HFFc6 (cell line): ENCODE data around the gene PARD3B. TPM values are rescaled to one million over a fixed set of nuclear protein-coding genes. Genes with fewer than 3 reads are reported as not detected.

Experiments used
- DNase-seq: peaks from one replicate; pipeline ENCODE4 v3.0.0-alpha.2; 2018
- H3K27ac Mint-ChIP-seq: 2 replicates; pipeline ENCODE4 v1.8.0; 2020; ENCODE audit warnings: mild to moderate bottlenecking, mixed read lengths
- H3K27me3 Mint-ChIP-seq: 2 replicates; pipeline ENCODE4 v1.8.0; 2021; ENCODE audit warnings: mild to moderate bottlenecking, moderate library complexity, mixed read lengths; ENCODE audit not compliant: insufficient read depth
- H3K36me3 Mint-ChIP-seq: 2 replicates; pipeline ENCODE4 v1.8.0; 2021; ENCODE audit warnings: low read depth, mixed read lengths
- H3K4me1 Mint-ChIP-seq: 2 replicates; pipeline ENCODE4 v1.8.0; 2020; ENCODE audit warnings: low read depth, mixed read lengths
- H3K4me3 Mint-ChIP-seq: 2 replicates; pipeline ENCODE4 v1.8.0; 2020; ENCODE audit warnings: mild to moderate bottlenecking, moderate library complexity, mixed read lengths
- H3K9me3 Mint-ChIP-seq: 2 replicates; pipeline ENCODE4 v1.8.0; 2020; ENCODE audit warnings: mild to moderate bottlenecking, mixed read lengths
- CTCF ChIP-seq: fragments of 200-600 bp; sonication (generic); IDR thresholded peaks from 2 replicates; pipeline ENCODE4 v1.5.0; 2021; ENCODE audit warnings: antibody characterized with exemption, mild to moderate bottlenecking
- total RNA-seq, 6 experiments: library from RNA; stranded (reverse); fragmentation: NEBNext Ultra II Directional; extraction: Animal tissue kit (Norgen Biotek cat#: 25700); gene quantifications; 2 replicates in 1 of 6; 3 replicates in 5 of 6; pipeline ENCODE4 v1.2.3, GENCODE V29; 2021

The PARD3B gene
- total RNA-seq, 6 experiments from 2014 or later, result 14.0 to 22.4 (median 15.3) TPM

DNA sequence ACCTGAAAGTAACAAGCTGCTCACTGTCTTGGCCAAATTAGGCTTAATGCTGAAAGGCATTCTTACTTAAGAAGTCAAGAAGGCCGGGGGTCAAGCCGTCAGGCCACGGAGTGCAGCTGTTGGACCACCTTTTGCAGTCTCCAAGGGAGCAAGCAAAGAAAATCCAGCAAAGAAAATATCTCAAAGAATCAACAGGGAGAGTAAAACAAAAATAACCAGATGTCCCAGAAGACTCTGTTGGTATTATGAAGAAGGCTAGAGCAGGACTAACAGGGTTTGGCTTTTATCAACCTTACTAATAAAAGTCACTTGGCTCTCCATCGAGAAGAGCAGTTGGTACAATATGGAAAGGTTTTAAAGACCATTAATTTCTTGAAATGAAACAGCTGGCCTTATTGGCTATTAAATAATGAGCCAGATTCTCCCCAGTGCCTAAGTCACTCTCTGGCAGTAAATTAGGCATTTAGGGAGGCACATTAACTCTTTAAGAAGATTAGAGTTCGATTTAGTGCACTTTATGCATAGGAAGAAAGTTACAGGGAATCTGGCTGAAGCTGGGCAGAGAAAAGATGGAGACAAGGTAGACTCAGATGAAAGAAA is 1026.2 kb downstream of the PARD3B start:
- no peak for TF ChIP-seq CTCF
- DNase-seq, result no peak
- Mint-ChIP-seq H3K4me3 (no peak overlapping the region), H3K9me3 (no peaks in the 10 kb centered on the region), H3K36me3 (peaks cover 10% of the 10 kb centered on the region; the same call in 1 of the 2 replicates), H3K27ac (no peak overlapping the region), H3K27me3 (peaks cover 8% of the 10 kb centered on the region), H3K4me1 (peaks cover 13% of the 10 kb centered on the region)

- DNase-seq, result no peak
- peaks cover 4% of the 10 kb centered on the region for H3K27me3 Mint-ChIP-seq
- H3K4me3 Mint-ChIP-seq, result no peak overlapping the region
- H3K9me3 Mint-ChIP-seq, result no peaks in the 10 kb centered on the region
- no peak for TF ChIP-seq CTCF
- peaks cover 8% of the 10 kb centered on the region for H3K4me1 Mint-ChIP-seq
- no peak overlapping the region for H3K27ac Mint-ChIP-seq
- peaks cover 17% of the 10 kb centered on the region; the same call in 1 of the 2 replicates for H3K36me3 Mint-ChIP-seq
These were observed 1028.7 kb downstream of the PARD3B start for GRCh38 chr2:205574001-205574400.

DNA sequence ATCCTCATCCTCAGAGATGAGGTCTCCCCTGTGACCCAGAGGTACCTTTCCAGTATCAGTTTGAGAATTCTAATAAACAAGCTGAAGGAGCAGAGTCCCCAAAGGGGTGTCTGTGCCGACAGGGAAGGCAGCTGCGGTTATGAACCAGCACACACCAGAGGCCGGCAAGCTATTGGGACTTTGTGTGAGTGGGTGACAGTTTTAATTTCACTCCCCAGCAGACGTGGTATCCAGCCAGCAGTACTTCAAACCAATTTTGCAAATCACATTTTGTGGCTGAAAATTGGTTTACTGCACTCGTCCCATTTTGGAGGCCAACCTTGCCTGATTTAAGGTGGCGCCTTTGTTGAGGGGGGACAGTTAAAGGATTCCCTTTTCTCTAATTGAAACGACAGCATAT is 1034.1 kb downstream of the PARD3B start:
- no peaks in the 10 kb centered on the region for H3K27me3 Mint-ChIP-seq
- DNase-seq, result no peak
- H3K27ac Mint-ChIP-seq, result no peak overlapping the region
- H3K4me3 Mint-ChIP-seq, result no peak overlapping the region
- H3K9me3 Mint-ChIP-seq, result no peaks in the 10 kb centered on the region
- H3K4me1 Mint-ChIP-seq, result peaks cover 11% of the 10 kb centered on the region
- H3K36me3 Mint-ChIP-seq, result peaks cover 17% of the 10 kb centered on the region; the same call in 1 of the 2 replicates
- TF ChIP-seq CTCF, result no peak

DNA sequence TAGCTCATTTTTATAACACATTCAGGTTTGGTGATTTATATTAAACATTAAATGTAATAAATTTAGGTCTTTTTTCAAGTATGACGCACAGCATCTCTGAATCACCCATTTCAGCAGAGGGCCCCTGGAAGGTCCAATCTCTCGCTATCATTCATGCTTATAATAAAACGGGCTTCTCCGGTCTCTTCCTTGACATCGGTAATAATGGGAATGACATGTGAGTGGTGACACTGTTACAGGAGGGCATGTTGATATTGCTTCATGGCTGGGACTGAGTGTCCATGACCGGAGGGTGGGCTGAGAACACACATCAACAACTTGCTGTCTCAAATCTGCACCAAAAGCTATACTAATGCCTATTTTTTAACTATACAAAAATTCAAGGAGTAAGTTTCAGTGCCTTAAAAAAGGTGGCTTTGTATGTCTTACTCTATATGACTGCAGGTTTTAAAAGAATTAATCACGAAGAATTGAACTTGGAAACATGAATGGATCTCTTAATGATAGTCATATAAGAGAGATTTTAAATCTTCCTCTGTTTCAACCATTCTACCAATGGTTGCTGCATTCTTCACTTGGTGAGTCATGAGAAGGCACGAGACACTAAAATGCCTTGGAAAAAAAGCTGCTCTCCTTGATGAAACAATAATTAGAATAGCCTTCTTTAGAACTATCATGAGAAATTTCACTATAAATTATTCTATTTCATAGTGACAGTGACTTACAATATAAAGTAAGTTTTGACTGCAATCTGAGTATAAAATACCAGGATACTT is 1035.1 kb downstream of the PARD3B start:
- H3K27ac Mint-ChIP-seq, result no peak overlapping the region; the same call in 1 of the 2 replicates
- H3K4me1 Mint-ChIP-seq, result peaks cover 11% of the 10 kb centered on the region
- H3K9me3 Mint-ChIP-seq, result no peaks in the 10 kb centered on the region
- H3K36me3 Mint-ChIP-seq, result peaks cover 17% of the 10 kb centered on the region; the same call in 1 of the 2 replicates
- TF ChIP-seq CTCF, result no peak
- no peak overlapping the region for H3K4me3 Mint-ChIP-seq
- peak; percentile 28 for DNase-seq
- no peaks in the 10 kb centered on the region for H3K27me3 Mint-ChIP-seq

DNA sequence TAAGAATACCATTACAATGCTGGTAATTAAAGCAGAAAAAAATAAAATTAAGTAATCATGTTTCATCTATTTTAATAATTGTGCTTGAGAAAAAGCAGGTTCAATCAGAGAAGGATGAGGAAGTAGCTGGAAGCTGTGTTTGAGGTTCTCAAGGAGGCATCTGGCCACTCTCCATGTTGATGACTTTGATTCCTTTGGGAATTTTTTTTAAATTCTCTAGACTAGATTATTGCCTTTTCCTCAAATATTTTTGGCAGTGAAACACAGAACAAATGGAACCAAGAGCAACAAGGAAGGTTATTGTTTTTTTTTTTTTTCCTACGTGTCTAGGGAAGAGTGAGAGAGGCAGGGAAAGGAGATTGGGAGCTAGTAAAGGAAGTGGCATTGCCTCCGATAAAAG is 1037.1 kb downstream of the PARD3B start:
- Mint-ChIP-seq H3K27ac (no peak overlapping the region), H3K27me3 (no peaks in the 10 kb centered on the region), H3K4me1 (peaks cover 11% of the 10 kb centered on the region), H3K9me3 (no peaks in the 10 kb centered on the region), H3K4me3 (no peak overlapping the region), H3K36me3 (peaks cover under 1% of the 10 kb centered on the region; the same call in 1 of the 2 replicates)
- TF ChIP-seq CTCF, result no peak
- DNase-seq, result no peak
